HG03378 (cell line): Measurements from ENCODE around the gene PSMB7.

Experiments
- ATAC-seq: cut with Tn5 transposase; IDR thresholded peaks from one replicate; pipeline ENCODE4 v1.9.1; 2021; ENCODE audit warnings: mild to moderate bottlenecking, moderate library complexity; ENCODE audit not compliant: unreplicated experiment

The PSMB7 gene

DNA sequence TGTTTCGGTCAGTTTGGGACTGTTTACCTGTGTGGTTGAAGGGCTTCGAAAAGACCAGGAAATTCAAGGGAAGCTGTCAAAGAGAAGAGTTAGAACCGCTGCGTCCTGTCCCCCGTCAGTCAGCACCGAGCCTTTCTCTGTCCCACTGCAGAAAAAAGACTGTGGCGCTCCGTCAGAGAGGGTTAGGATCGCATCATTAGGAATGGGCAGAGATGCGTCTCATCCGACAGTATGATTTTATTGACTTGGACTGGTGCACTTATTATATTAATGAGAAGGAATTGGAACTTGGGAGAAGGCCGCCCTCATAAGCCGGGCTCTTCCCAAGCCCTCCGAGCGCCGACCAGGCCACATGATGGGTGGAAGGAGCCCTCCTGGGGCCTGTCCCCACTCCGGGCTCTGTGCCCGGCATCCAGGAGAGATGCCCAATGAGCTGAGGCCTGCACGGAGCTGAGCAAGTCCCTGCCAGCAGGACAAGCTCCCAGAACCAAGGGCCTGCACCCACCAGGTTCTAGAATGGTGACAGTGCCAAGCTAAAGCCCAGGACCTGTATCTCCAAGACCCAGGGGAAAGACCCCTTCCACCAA, 85.9 kb downstream of the PSMB7 start:
- no peak for ATAC-seq

DNA sequence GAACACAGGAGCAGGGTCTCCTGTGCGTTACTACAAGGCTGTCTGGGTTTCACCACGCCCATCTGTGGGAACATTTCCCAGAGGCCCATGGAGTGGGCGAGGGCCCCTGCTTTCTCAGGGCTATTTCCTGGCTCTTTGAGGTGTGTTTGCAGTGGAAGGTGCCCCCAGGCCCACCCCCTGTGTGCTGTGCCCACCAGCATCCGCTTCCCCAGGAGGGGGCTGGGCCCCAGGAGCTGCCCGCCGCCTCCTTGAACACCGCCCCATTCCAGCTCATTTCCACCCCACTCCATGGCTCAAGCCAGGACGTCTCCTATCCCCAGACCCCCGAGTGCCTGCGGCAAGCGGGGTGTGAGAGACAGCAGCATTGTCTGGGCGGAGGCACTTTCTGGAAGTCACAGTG, 87.0 kb downstream of the PSMB7 start:
- no peak for ATAC-seq

GRCh38 chr9:124327491-124327890, 87.8 kb downstream of the PSMB7 start:
- ATAC-seq = no peak

DNA sequence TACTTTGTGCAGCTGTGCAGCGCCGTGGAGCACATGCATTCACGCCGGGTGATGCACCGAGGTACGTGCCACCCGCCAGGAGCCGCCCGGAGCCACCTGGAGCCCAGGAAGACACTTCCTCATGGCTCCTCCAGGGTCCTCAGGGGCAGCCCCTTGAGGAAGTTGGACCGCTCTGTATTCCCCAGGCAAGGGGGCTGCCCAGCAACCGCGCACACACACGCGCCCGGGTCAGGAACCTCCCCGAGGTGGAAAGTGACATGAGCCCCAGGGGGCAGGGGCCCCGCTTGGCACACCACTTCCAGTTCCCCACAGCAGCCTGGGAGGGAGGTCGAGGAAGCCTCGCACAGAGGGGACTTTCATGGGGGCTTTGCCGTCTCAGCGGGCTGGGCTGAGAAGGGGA, 88.9 kb downstream of the PSMB7 start:
- no peak for ATAC-seq

DNA sequence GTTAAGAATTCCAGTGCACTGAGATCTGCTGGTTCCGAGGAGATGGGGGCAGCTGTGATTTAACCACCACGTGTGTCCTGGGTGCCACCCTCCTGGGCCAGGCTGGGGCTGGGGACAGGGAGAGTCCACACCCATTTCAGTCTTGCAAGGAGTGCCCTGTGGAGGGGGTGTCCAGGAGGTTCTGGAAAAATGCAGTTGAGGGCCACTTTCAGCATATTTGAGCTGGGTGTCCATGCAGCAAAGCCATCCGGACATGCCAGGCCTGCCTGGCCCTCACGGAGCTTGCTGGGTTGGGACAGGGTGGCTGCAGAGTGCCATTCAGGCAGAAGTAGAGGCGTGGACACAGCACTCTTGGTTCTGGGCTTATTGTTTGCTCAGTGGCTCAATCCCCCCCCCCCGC, 89.4 kb downstream of the PSMB7 start:
- no peak for ATAC-seq

GRCh38 chr9:124323904-124324303, 91.3 kb downstream of the PSMB7 start:
- ATAC-seq = no peak

- ATAC-seq = no peak
These were observed 92.4 kb downstream of the PSMB7 start for GRCh38 chr9:124322618-124323432.

GRCh38 chr9:124321935-124322334, 93.3 kb downstream of the PSMB7 start:
- no peak for ATAC-seq

DNA sequence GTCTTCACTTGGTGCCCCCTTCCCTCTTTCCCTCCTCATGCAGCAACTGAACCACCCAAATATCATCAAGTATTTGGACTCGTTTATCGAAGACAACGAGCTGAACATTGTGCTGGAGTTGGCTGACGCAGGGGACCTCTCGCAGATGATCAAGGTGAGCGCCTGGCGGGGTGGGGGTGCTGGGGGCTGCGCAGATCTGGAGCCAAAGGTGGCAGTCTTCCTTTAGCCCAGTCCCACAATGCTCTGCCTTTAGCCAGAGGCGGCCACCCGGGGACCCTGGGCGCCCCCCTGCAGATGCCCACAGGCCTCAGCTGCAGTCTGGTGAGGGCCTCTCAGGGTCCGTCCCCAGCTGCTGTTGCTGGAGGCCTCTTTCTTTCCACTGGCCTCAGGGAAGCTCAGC, 93.8 kb downstream of the PSMB7 start:
- no peak for ATAC-seq

- ATAC-seq = no peak
These were observed 94.9 kb downstream of the PSMB7 start for GRCh38 chr9:124320062-124320973.

- no peak for ATAC-seq
These were observed 99.4 kb downstream of the PSMB7 start for GRCh38 chr9:124315882-124316281.

DNA sequence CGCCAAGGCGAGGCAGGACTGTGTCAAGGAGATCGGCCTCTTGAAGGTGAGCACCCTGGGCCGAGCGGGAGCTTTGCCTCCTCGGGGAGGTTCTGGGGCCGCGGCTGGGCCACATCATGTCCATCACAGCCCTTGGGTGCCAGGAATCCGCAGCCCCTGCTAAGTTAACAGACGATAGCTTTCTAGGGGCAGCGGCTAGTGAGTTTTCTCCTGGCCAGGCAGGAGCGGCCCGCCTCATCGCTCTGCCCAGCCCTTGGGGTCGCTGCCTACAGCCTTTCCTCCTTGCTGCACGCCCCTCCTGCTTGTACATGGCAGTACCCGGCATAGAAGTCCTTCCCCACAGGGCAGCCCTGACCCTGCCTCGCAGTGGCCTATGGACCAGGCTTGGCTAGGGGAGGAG, 101.3 kb downstream of the PSMB7 start:
- ATAC-seq = no peak

- ATAC-seq = no peak
These were observed 102.7 kb downstream of the PSMB7 start for GRCh38 chr9:124312290-124313265.

GRCh38 chr9:124311283-124311682, 104.0 kb downstream of the PSMB7 start:
- ATAC-seq = no peak

DNA sequence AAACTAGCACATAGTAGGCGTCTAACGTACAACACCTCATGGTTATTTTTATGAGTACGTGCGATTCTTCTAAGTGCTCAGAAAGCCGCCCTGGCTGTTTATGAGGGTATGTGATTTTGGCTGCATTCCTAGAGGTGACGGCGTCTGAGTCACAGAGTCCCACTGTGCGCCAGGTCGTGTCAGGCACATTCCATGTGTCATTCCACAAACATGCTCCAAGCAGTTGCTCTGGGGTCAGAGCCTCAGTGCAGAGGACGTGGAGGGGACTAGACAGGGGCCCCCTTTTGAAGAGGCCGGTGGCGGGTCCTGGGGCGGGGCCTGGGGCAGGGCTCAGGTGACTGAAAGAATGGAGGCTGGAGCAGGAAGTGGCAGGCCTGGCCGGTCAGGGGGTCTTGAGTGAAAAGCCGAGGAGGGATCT, 105.6 kb downstream of the PSMB7 start:
- no peak for ATAC-seq

GRCh38 chr9:124308606-124309491, 106.4 kb downstream of the PSMB7 start:
- ATAC-seq = no peak

- ATAC-seq = no peak
These were observed 107.7 kb downstream of the PSMB7 start for GRCh38 chr9:124307379-124308030.

- no peak for ATAC-seq
These were observed 109.0 kb downstream of the PSMB7 start for GRCh38 chr9:124306098-124306735.
